IgD-negative memory B cell (primary cell): ENCODE measurements around the gene PRDM12. TPM values are rescaled to one million over a fixed set of nuclear protein-coding genes. Genes with fewer than 3 reads are reported as not detected.

Source experiments
- H3K27ac Mint-ChIP-seq, 3 donors: one replicate each; pipeline ENCODE4 v1.8.0; 2020 to 2022; ENCODE audit warnings: mild to moderate bottlenecking in 3 of 3, mixed read lengths in 3 of 3, moderate library complexity in 1 of 3
- H3K27me3 Mint-ChIP-seq: one replicate; pipeline ENCODE4 v1.8.0; 2021; ENCODE audit warnings: mixed read lengths
- H3K36me3 Mint-ChIP-seq: one replicate; pipeline ENCODE4 v1.8.0; 2020; ENCODE audit warnings: mild to moderate bottlenecking, mixed read lengths
- H3K4me1 Mint-ChIP-seq, 3 donors: one replicate each; pipeline ENCODE4 v1.8.0; 2020 to 2022; ENCODE audit warnings: mixed read lengths in 3 of 3, mild to moderate bottlenecking in 1 of 3
- H3K4me3 Mint-ChIP-seq, 4 donors: one replicate each; pipeline ENCODE4 v1.8.0; 2020 to 2022; ENCODE audit warnings: mild to moderate bottlenecking in 4 of 4, mixed read lengths in 4 of 4, moderate library complexity in 3 of 4
- H3K9me3 Mint-ChIP-seq, 3 donors: one replicate each; pipeline ENCODE4 v1.8.0; 2020 to 2021; ENCODE audit warnings: mixed read lengths in 3 of 3, mild to moderate bottlenecking in 1 of 3
- polyA plus RNA-seq: library from polyadenylated mRNA; unstranded; fragments of 300-500 nt; fragmentation: Illumina TruSeq; gene quantifications from one replicate; pipeline ENCODE4 v1.2.3, GENCODE V29; 2021

PRDM12 gene
- polyA plus RNA-seq, 1 donor from 2014 or later = not detected

- Mint-ChIP-seq H3K27ac (no peak overlapping the region), H3K27me3 (peaks cover 6% of the 10 kb centered on the region), H3K36me3 (peaks cover 2% of the 10 kb centered on the region), H3K4me3 (no peak overlapping the region), H3K4me1 (peaks cover 0 to 6% (median 1%) of the 10 kb centered on the region in 3 donors), H3K9me3 (peaks cover 0 to 4% (median 3%) of the 10 kb centered on the region in 3 donors)
Observed at GRCh38 chr9:130687615-130688014, 23.2 kb downstream of the PRDM12 start.

GRCh38 chr9:130688072-130688471 is 23.7 kb downstream of the PRDM12 start:
- Mint-ChIP-seq H3K9me3 (peaks cover 0 to 4% (median 3%) of the 10 kb centered on the region in 3 donors), H3K4me1 (peaks cover 0 to 8% (median 2%) of the 10 kb centered on the region in 3 donors), H3K27ac (no peak overlapping the region), H3K27me3 (peaks cover 6% of the 10 kb centered on the region), H3K36me3 (peaks cover 2% of the 10 kb centered on the region), H3K4me3 (no peak overlapping the region)

- H3K4me1 Mint-ChIP-seq = peaks cover 7 to 14% (median 8%) of the 10 kb centered on the region in 3 donors
- H3K9me3 Mint-ChIP-seq = peaks cover 0 to 4% (median 3%) of the 10 kb centered on the region in 3 donors
- peaks cover 2% of the 10 kb centered on the region for H3K36me3 Mint-ChIP-seq
- peak overlapping the region in 1 of 4 donors; percentile 47 for H3K4me3 Mint-ChIP-seq
- peaks cover 6% of the 10 kb centered on the region for H3K27me3 Mint-ChIP-seq
- H3K27ac Mint-ChIP-seq = peak overlapping the region in 1 of 3 donors; percentile 21
Observed at GRCh38 chr9:130689572-130689936, 25.2 kb downstream of the PRDM12 start.

- H3K36me3 Mint-ChIP-seq = peaks cover 2% of the 10 kb centered on the region
- H3K9me3 Mint-ChIP-seq = peaks cover 0 to 4% (median 3%) of the 10 kb centered on the region in 3 donors
- H3K4me1 Mint-ChIP-seq = peaks cover 8 to 18% (median 12%) of the 10 kb centered on the region in 3 donors
- peak overlapping the region in 1 of 3 donors; percentile 36 for H3K27ac Mint-ChIP-seq
- H3K4me3 Mint-ChIP-seq = peak overlapping the region; percentile 32 to 67 (median 55)
- peaks cover 6% of the 10 kb centered on the region for H3K27me3 Mint-ChIP-seq
Observed at GRCh38 chr9:130689937-130690700, 25.7 kb downstream of the PRDM12 start.

GRCh38 chr9:130692321-130692720 is 27.9 kb downstream of the PRDM12 start:
- H3K36me3 Mint-ChIP-seq = peaks cover 2% of the 10 kb centered on the region
- peak overlapping the region; percentile 27 to 95 (median 86) for H3K4me3 Mint-ChIP-seq
- H3K27me3 Mint-ChIP-seq = peaks cover 6% of the 10 kb centered on the region
- H3K4me1 Mint-ChIP-seq = peaks cover 14 to 27% (median 14%) of the 10 kb centered on the region in 3 donors
- H3K27ac Mint-ChIP-seq = peak overlapping the region in 1 of 3 donors; percentile 62
- H3K9me3 Mint-ChIP-seq = peaks cover 0 to 2% (median 0%) of the 10 kb centered on the region in 3 donors

- H3K36me3 Mint-ChIP-seq = no peaks in the 10 kb centered on the region
- peak overlapping the region; percentile 94 to 99 (median 96) for H3K4me3 Mint-ChIP-seq
- H3K9me3 Mint-ChIP-seq = peaks cover 0 to 2% (median 0%) of the 10 kb centered on the region in 3 donors
- H3K27ac Mint-ChIP-seq = peak overlapping the region; percentile 73 to 91 (median 89)
- H3K27me3 Mint-ChIP-seq = peaks cover 2% of the 10 kb centered on the region
- peaks cover 14 to 27% (median 14%) of the 10 kb centered on the region in 3 donors for H3K4me1 Mint-ChIP-seq
Observed at GRCh38 chr9:130693101-130693425, 28.7 kb downstream of the PRDM12 start.

- peak within 1 kb of the TSS; percentile 94 to 99 (median 96) for H3K4me3 Mint-ChIP-seq
- peaks cover 0 to 2% (median 0%) of the 10 kb centered on the region in 3 donors for H3K9me3 Mint-ChIP-seq
- H3K27ac Mint-ChIP-seq = peak within 1 kb of the TSS; percentile 73 to 91 (median 89)
- no peaks in the 10 kb centered on the region for H3K36me3 Mint-ChIP-seq
- H3K4me1 Mint-ChIP-seq = peaks cover 14 to 28% (median 15%) of the 10 kb centered on the region in 3 donors
- peaks cover 2% of the 10 kb centered on the region for H3K27me3 Mint-ChIP-seq
Observed at GRCh38 chr9:130693426-130694191, 29.2 kb downstream of the PRDM12 start, which contains the start of gene EXOSC2. Gene EXOSC2, plus strand, starts transcription at chr9:130693780. Its CDS starts 12 bp downstream, at chr9:130693792.

GRCh38 chr9:130694205-130694604 is 29.8 kb downstream of the PRDM12 start:
- Mint-ChIP-seq H3K4me1 (peaks cover 14 to 33% (median 21%) of the 10 kb centered on the region in 3 donors), H3K27ac (peak overlapping the region; percentile 73 to 91 (median 89)), H3K9me3 (peaks cover 0 to 2% (median 0%) of the 10 kb centered on the region in 3 donors), H3K27me3 (peaks cover 2% of the 10 kb centered on the region), H3K36me3 (no peaks in the 10 kb centered on the region), H3K4me3 (peak overlapping the region; percentile 94 to 99 (median 96))

GRCh38 chr9:130696139-130696650 is 31.8 kb downstream of the PRDM12 start:
- H3K27ac Mint-ChIP-seq = peak overlapping the region in 1 of 3 donors; percentile 44
- no peaks in the 10 kb centered on the region for H3K36me3 Mint-ChIP-seq
- H3K4me3 Mint-ChIP-seq = peak overlapping the region in 1 of 4 donors; percentile 61
- peaks cover 2% of the 10 kb centered on the region for H3K27me3 Mint-ChIP-seq
- H3K4me1 Mint-ChIP-seq = peaks cover 14 to 27% (median 21%) of the 10 kb centered on the region in 3 donors
- H3K9me3 Mint-ChIP-seq = no peaks in the 10 kb centered on the region

GRCh38 chr9:130696996-130697395 is 32.6 kb downstream of the PRDM12 start:
- H3K4me3 Mint-ChIP-seq = peak overlapping the region in 2 of 4 donors; percentile 22 to 61
- peaks cover 14 to 27% (median 21%) of the 10 kb centered on the region in 3 donors for H3K4me1 Mint-ChIP-seq
- H3K27me3 Mint-ChIP-seq = peaks cover 2% of the 10 kb centered on the region
- no peaks in the 10 kb centered on the region for H3K9me3 Mint-ChIP-seq
- H3K27ac Mint-ChIP-seq = peak overlapping the region in 1 of 3 donors; percentile 44
- H3K36me3 Mint-ChIP-seq = no peaks in the 10 kb centered on the region

- peak overlapping the region in 1 of 3 donors; percentile 54 for H3K27ac Mint-ChIP-seq
- H3K4me1 Mint-ChIP-seq = peaks cover 11 to 23% (median 14%) of the 10 kb centered on the region in 3 donors
- H3K9me3 Mint-ChIP-seq = no peaks in the 10 kb centered on the region
- H3K27me3 Mint-ChIP-seq = no peaks in the 10 kb centered on the region
- no peaks in the 10 kb centered on the region for H3K36me3 Mint-ChIP-seq
- H3K4me3 Mint-ChIP-seq = peak overlapping the region in 2 of 4 donors; percentile 28 to 38
Observed at GRCh38 chr9:130698514-130698913, 34.1 kb downstream of the PRDM12 start.

- Mint-ChIP-seq H3K27ac (peak overlapping the region in 1 of 3 donors; percentile 54), H3K4me3 (peak overlapping the region in 2 of 4 donors; percentile 28 to 38), H3K36me3 (no peaks in the 10 kb centered on the region), H3K4me1 (peaks cover 11 to 23% (median 12%) of the 10 kb centered on the region in 3 donors), H3K9me3 (no peaks in the 10 kb centered on the region), H3K27me3 (no peaks in the 10 kb centered on the region)
Observed at GRCh38 chr9:130699047-130699446, 34.7 kb downstream of the PRDM12 start.

GRCh38 chr9:130701059-130702022 is 36.9 kb downstream of the PRDM12 start:
- no peak overlapping the region for H3K4me3 Mint-ChIP-seq
- no peak overlapping the region for H3K27ac Mint-ChIP-seq
- H3K4me1 Mint-ChIP-seq = peaks cover 0 to 11% (median 7%) of the 10 kb centered on the region in 3 donors
- no peaks in the 10 kb centered on the region for H3K27me3 Mint-ChIP-seq
- H3K36me3 Mint-ChIP-seq = peaks cover 3% of the 10 kb centered on the region
- H3K9me3 Mint-ChIP-seq = no peaks in the 10 kb centered on the region

- peaks cover 3% of the 10 kb centered on the region for H3K36me3 Mint-ChIP-seq
- no peak overlapping the region for H3K4me3 Mint-ChIP-seq
- no peaks in the 10 kb centered on the region for H3K9me3 Mint-ChIP-seq
- H3K4me1 Mint-ChIP-seq = peaks cover 0 to 8% (median 6%) of the 10 kb centered on the region in 3 donors
- no peaks in the 10 kb centered on the region for H3K27me3 Mint-ChIP-seq
- no peak overlapping the region for H3K27ac Mint-ChIP-seq
Observed at GRCh38 chr9:130703501-130703900, 39.1 kb downstream of the PRDM12 start.
